Liver (tissue), 3 donors: ENCODE measurements around the gene EZH1.

Source experiments
- CTCF ChIP-seq: fragments of 150-350 bp; IDR thresholded peaks from 2 replicates; pipeline ENCODE4 v1.5.1; 2017; ENCODE audit warnings: improper control_type of control experiment, low read depth, low read length; ENCODE audit not compliant: missing input control
- EGR1 ChIP-seq, 2 donors: IDR thresholded peaks; 2 replicates each; pipeline ENCODE4 v1.6.1; 2016 to 2018; ENCODE audit warnings: antibody characterized with exemption in 2 of 2, low read depth in 2 of 2
- JUND ChIP-seq, 2 donors: IDR thresholded peaks; 2 replicates each; pipeline ENCODE4 v1.6.1; 2016; ENCODE audit warnings: antibody characterized with exemption in 2 of 2
- SP1 ChIP-seq: IDR thresholded peaks from 2 replicates; pipeline ENCODE4 v1.6.1; 2018; ENCODE audit warnings: antibody characterized with exemption, mild to moderate bottlenecking
- donor health status: healthy.
- donor health status: healthy.

DNA sequence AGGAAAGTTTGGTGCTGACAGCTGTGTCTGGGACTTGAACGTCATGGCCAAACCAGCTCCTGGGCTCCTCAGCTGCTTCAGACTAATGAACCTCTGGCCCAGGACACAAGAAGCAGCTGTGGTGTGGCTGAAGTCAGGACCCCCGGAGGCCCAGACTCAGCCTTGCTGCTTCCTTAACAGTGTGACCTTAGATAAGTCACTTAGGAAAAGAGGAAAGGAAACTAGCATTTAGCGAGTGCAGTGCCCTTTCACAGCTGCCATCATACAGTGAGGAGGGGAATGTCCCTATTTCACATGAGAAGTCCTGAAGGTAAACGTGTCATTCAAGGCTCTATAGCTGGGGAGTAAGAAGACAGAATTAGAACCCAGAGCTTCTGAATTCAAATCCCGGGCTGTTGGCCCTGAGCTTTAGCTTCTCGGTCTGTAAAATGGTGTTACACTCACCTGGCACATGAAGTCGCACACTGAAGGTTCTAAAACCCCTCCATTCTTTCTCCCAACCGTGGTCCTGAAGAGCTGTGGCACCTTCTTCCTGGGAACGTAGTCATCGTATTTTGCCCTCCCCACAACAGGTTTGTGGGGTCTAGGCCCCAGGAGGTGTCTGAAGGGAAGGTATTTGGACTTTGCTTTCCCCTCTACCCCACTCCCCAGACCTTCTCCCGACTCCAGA, 15.3 kb upstream of the EZH1 start:
- no peak for TF ChIP-seq EGR1 (IDR thresholded peaks at IDR 0.05; ENCODE audit: low read depth in 2 of 2)
- no peak for TF ChIP-seq SP1
- no peak for TF ChIP-seq JUND (IDR thresholded peaks at IDR 0.05)
- no peak for TF ChIP-seq CTCF
